RWPE1 (cell line): Measurements from ENCODE around the gene HES2.

ENCODE experiments used
- CTCF ChIA-PET: fragments of 350-600 bp; sonication (Branson Sonifier 250); formaldehyde crosslinking; extraction: SDS; loops from one replicate; lab custom pipeline; 2021; lab: Yijun Ruan, JAX
- POLR2A ChIA-PET: fragments of 400-600 bp; formaldehyde crosslinking; extraction: SDS; loops from one replicate; lab custom pipeline; 2020; ENCODE audit warnings: antibody characterized with exemption; ENCODE audit not compliant: low non-redundant PET; lab: Yijun Ruan, JAX
- DNase-seq: peaks from one replicate; pipeline ENCODE4 v3.0.0; 2012; ENCODE audit warnings: low spot score
- H3K27ac ChIP-seq: fragments of 450-650 bp; 2 replicates; pipeline ENCODE4 v1.5.1; 2017
- CTCF ChIP-seq: fragments of 450-650 bp; conservative IDR thresholded peaks from 2 replicates; pipeline ENCODE4 v1.5.1; 2017; ENCODE audit warnings: low read depth, mild to moderate bottlenecking

Gene HES2

DNA sequence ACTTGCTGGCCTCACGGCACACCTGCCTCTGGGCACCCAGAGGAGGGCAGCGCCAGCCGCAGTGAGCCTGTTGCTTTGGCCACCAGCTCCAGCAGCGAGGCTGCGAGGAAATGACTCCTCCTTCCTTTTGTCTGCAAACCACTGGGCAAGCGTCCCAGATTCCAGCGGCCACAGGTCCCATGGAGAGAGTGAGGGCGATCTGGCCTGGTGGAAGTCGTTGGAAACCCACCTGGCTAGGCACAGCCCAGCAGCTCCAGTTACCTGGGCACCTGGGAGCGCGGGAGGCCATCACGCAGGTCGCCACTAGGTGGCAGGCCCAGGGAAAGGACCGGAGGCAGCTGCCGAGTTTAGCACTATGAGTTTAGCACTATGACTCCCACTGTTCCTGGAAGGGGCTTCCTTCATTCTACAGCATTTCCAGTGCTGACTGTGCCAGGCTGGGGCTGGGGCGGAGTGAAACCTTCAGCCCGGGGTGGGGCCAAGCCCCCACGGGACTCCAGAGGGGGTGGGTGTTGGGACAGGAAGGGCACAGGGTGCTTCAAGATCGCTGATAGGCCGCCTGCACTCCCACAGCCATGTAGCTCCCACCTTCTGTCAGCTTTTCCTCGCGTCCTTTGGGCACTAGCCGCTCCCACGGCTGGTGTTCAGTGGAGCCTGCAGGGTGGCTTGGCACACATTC is 3.7 kb upstream of the HES2 start:
- ChIA-PET POLR2A (no interaction called here), CTCF (interaction anchor here (0.5 to 6.8 kb wide), 19 partner anchors 9 to 382 kb away, joined by 3 to 85 read pairs (median 3); no protein-coding TSS in a partner anchor)
- H3K27ac ChIP-seq: peak overlapping the region; percentile 88
- DNase-seq: peak; percentile 74
- peak; percentile 90 for TF ChIP-seq CTCF

DNA sequence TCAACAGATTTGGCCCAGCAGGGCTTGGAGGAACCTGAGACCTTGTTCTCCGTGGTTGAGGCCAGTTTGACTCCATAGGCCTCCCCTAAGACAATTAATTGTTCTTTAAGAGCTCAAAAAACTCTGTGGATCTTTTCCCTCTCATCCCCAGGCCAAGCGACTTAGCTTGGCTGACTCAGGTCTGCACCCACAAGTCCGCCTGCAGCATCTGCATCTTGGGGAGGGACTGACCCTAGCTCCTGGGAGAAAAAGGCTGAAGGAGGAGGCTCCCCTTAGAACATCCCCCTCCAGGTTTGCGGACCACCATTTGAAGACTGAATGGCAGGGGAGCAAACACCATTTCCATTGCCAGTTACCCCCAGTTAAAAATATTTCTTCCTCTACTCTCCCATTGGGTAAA is 1.5 kb upstream of the HES2 start:
- no peak for DNase-seq
- ChIA-PET CTCF (interaction anchor here (0.7 to 6.8 kb wide), 3 partner anchors 10 to 268 kb away, joined by 3 to 85 read pairs (median 4); no protein-coding TSS in a partner anchor), POLR2A (no interaction called here)
- H3K27ac ChIP-seq: peak overlapping the region; percentile 88
- TF ChIP-seq CTCF: no peak

GRCh38 chr1:6420454-6421042 is 829 bp upstream of the HES2 start:
- CTCF ChIA-PET: interaction anchor here (0.7 to 6.8 kb wide), 2 partner anchors 11 to 19 kb away, joined by 4 to 85 read pairs; no protein-coding TSS in a partner anchor
- DNase-seq: no peak
- no peak for TF ChIP-seq CTCF
- peak overlapping the region; percentile 88 for H3K27ac ChIP-seq
- POLR2A ChIA-PET: no interaction called here

GRCh38 chr1:6419397-6419803 is 319 bp downstream of the HES2 start:
- DNase-seq: no peak
- ChIA-PET POLR2A (interaction anchor here (0.5 kb wide), 2 partner anchors 11 to 39 kb away, joined by 3 read pairs; no protein-coding TSS in a partner anchor), CTCF (interaction anchor here (0.6 to 6.8 kb wide), 4 partner anchors 20 to 185 kb away, joined by 4 to 85 read pairs (median 7); no protein-coding TSS in a partner anchor)
- TF ChIP-seq CTCF: no peak
- peak overlapping the region; percentile 66 for H3K27ac ChIP-seq

- ChIA-PET CTCF (interaction anchor here (0.6 to 6.8 kb wide), 3 partner anchors 20 to 71 kb away, joined by 3 to 85 read pairs (median 9); no protein-coding TSS in a partner anchor), POLR2A (interaction anchor here (0.5 kb wide), 1 partner anchor 10 kb away, joined by 3 read pairs; no protein-coding TSS in a partner anchor)
- TF ChIP-seq CTCF: no peak
- peak overlapping the region; percentile 66 for H3K27ac ChIP-seq
- no peak for DNase-seq
These were observed 887 bp downstream of the HES2 start for GRCh38 chr1:6418668-6419396.
